ENCODE results near the gene INHBC. TPM values are rescaled to one million over a fixed set of nuclear protein-coding genes. Genes with fewer than 3 reads are reported as not detected.
A peak's percentile ranks its signal among the peaks of the same experiment; 100 is the strongest.
"Not testable (repeated sequence)": the region's sequence is repeated elsewhere in the genome, so short reads cannot be mapped to it uniquely, and the experiment has no call there.

Gene INHBC
- total RNA-seq, 3 donors from 2014 or later, result 0.14 to 0.15 TPM; not detected in 1

DNA sequence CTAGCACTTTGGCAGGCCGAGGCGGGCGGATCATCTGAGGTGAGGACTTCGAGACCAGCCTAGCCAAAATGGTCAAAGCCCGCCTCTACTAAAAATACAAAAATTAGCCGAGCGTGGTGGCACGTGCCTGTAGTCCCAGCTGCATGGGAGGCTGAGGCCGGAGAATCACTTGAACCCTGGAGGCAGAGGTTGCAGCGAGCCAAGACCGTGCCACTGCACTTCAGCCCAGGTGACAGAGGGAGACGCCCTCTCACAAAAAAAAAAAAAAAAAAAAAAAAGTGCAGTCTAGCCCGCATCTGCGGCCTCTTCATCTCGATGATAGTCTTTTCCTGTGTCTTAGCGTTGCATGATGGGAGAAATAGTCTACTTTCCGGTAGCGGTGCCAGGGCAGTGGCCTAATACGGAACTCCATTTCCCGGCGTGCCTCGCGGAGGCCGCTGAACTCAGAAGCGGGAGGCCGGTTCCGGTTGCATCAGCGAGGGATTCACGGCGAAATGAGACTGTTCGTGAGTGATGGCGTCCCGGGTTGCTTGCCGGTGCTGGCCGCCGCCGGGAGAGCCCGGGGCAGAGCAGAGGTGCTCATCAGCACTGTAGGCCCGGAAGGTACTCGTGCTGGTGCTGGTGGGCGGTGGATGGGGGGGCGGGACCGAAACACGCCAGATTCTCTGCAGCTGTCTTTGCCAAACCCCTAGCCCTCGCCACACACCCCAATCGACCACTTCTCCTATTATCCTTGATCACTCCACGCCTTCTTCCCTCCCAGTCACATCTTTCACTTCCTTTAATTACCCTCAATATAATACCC lies 53.2 kb downstream of the INHBC start, which contains the start of gene MARS1:
TSS of gene MARS1 (plus strand) at position 472 of the 805 bp plus-strand sequence. CDS start at position 495, 23 bp downstream.
- DNase-seq, result peak; percentile 87
- Mint-ChIP-seq H3K4me3 (peak within 1 kb of the TSS; percentile 98), H3K4me1 (ENCODE audit: low read depth) (peaks cover 35% of the 10 kb centered on the region), H3K36me3 (ENCODE audit: insufficient read depth) (peaks cover 33% of the 10 kb centered on the region), H3K9me3 (no peaks in the 10 kb centered on the region), H3K27me3 (ENCODE audit: low read depth) (no peaks in the 10 kb centered on the region)
- peak; percentile 98 to 99 for ATAC-seq

- DNase-seq (no peak), ATAC-seq (peak; percentile 5 to 10)
- Mint-ChIP-seq H3K4me3 (peak overlapping the region; percentile 98), H3K4me1 (ENCODE audit: low read depth) (peaks cover 30% of the 10 kb centered on the region), H3K27me3 (ENCODE audit: low read depth) (no peaks in the 10 kb centered on the region), H3K36me3 (ENCODE audit: insufficient read depth) (peaks cover 31% of the 10 kb centered on the region), H3K9me3 (no peaks in the 10 kb centered on the region)
These were observed 54.0 kb downstream of the INHBC start for GRCh38 chr12:57488402-57489156.

DNA sequence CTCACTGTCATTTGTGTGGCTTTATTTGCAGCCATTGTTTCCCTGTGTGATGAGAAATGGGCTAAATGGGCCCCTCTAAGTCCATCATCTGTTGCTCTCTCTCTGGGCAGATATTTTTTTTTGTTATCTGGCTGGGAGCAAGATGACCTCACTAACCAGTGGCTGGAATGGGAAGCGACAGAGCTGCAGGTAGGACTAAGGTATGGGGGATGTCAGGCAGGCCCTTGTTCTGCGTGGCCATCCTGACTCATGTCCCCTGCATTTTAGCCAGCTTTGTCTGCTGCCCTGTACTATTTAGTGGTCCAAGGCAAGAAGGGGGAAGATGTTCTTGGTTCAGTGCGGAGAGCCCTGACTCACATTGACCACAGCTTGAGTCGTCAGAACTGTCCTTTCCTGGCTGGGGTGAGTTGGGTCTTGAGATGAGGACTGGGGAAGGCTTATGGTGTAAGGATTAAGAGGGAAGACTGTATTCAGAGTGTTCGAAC lies 54.6 kb downstream of the INHBC start:
- H3K9me3 Mint-ChIP-seq, result no peaks in the 10 kb centered on the region
- peak overlapping the region; percentile 98 for H3K4me3 Mint-ChIP-seq
- peaks cover 30% of the 10 kb centered on the region for H3K4me1 Mint-ChIP-seq (ENCODE audit: low read depth)
- H3K36me3 Mint-ChIP-seq (ENCODE audit: insufficient read depth), result peaks cover 31% of the 10 kb centered on the region
- DNase-seq (no peak), ATAC-seq (no peak)
- H3K27me3 Mint-ChIP-seq (ENCODE audit: low read depth), result no peaks in the 10 kb centered on the region

GRCh38 chr12:57490126-57490525 lies 55.5 kb downstream of the INHBC start:
- ATAC-seq (no peak), DNase-seq (no peak)
- H3K4me1 Mint-ChIP-seq (ENCODE audit: low read depth), result peaks cover 30% of the 10 kb centered on the region
- peak overlapping the region; percentile 98 for H3K4me3 Mint-ChIP-seq
- H3K36me3 Mint-ChIP-seq (ENCODE audit: insufficient read depth), result peaks cover 34% of the 10 kb centered on the region
- H3K27me3 Mint-ChIP-seq (ENCODE audit: low read depth), result no peaks in the 10 kb centered on the region
- H3K9me3 Mint-ChIP-seq, result no peaks in the 10 kb centered on the region

DNA sequence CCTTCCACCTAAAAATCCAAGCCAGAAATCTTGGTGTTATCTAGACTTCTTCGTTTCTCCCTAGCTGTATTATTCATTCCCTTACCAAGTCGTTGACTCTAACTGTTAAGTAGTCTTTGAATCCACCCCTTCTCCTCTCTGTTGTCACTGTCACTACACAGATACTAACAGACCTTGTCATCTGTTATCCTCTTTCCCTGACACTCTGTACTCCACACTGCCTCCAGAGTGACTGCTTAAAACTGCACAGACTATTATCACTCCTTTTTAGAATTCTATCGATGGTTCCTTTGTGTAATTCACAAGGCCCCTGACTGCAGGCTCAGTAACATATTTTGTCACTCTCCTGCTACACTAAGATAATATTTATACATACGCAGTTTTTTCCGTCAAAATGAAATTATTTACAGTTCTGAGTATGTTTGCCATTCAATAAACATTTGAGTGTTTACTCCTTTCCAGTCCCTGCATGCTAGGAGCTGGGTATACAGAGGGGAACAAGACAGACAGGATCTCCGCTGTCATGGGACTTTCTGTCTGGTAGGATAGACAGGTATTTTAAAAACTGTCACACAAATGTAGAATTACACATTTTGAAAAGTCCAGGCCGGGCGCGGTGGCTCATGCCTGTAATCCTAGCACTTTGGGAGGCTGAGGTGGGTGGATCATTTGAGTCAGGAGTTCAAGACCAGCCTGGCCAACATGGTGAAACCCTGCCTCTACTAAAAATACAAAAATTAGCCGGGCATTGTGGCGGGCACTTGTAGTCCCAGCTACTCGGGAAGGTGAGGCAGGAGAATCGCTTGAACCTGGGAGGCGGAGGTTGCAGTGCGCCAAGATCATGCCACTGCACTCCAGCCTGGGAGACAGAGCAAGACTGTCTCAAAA lies 57.1 kb downstream of the INHBC start:
- ATAC-seq (no peak), DNase-seq (no peak)
- no peaks in the 10 kb centered on the region for H3K27me3 Mint-ChIP-seq (ENCODE audit: low read depth)
- no peaks in the 10 kb centered on the region for H3K9me3 Mint-ChIP-seq
- H3K4me3 Mint-ChIP-seq, result peak overlapping the region; percentile 59
- H3K4me1 Mint-ChIP-seq (ENCODE audit: low read depth), result peaks cover 30% of the 10 kb centered on the region
- peaks cover 38% of the 10 kb centered on the region for H3K36me3 Mint-ChIP-seq (ENCODE audit: insufficient read depth)

GRCh38 chr12:57495051-57495701 lies 60.6 kb downstream of the INHBC start:
- H3K9me3 Mint-ChIP-seq; ATAC-seq; DNase-seq; H3K4me3 Mint-ChIP-seq; H3K27me3 Mint-ChIP-seq (ENCODE audit: low read depth): not testable (repeated sequence)
- Mint-ChIP-seq H3K4me1 (ENCODE audit: low read depth) (peaks cover 15% of the 10 kb centered on the region), H3K36me3 (ENCODE audit: insufficient read depth) (peaks cover 43% of the 10 kb centered on the region)

- Mint-ChIP-seq H3K36me3 (ENCODE audit: insufficient read depth) (peaks cover 48% of the 10 kb centered on the region), H3K27me3 (ENCODE audit: low read depth) (no peaks in the 10 kb centered on the region), H3K4me3 (no peak overlapping the region), H3K4me1 (ENCODE audit: low read depth) (peaks cover 8% of the 10 kb centered on the region), H3K9me3 (no peaks in the 10 kb centered on the region)
- DNase-seq, result no peak
- ATAC-seq, result peak; percentile 23 to 38
These were observed 62.2 kb downstream of the INHBC start for GRCh38 chr12:57496822-57497221.

- DNase-seq, result no peak
- no peak overlapping the region for H3K4me3 Mint-ChIP-seq
- peaks cover 52% of the 10 kb centered on the region for H3K36me3 Mint-ChIP-seq (ENCODE audit: insufficient read depth)
- no peaks in the 10 kb centered on the region for H3K9me3 Mint-ChIP-seq
- H3K27me3 Mint-ChIP-seq (ENCODE audit: low read depth), result no peaks in the 10 kb centered on the region
- peaks cover 8% of the 10 kb centered on the region for H3K4me1 Mint-ChIP-seq (ENCODE audit: low read depth)
- ATAC-seq, result no peak
These were observed 62.9 kb downstream of the INHBC start for GRCh38 chr12:57497223-57498131.

GRCh38 chr12:57498132-57498502 lies 63.5 kb downstream of the INHBC start:
- Mint-ChIP-seq H3K4me1 (ENCODE audit: low read depth) (peaks cover 6% of the 10 kb centered on the region), H3K4me3 (no peak overlapping the region), H3K9me3 (no peaks in the 10 kb centered on the region), H3K36me3 (ENCODE audit: insufficient read depth) (peaks cover 46% of the 10 kb centered on the region), H3K27me3 (ENCODE audit: low read depth) (no peaks in the 10 kb centered on the region)
- DNase-seq (no peak), ATAC-seq (no peak)

GRCh38 chr12:57498571-57498970 lies 64.0 kb downstream of the INHBC start:
- H3K36me3 Mint-ChIP-seq (ENCODE audit: insufficient read depth), result peaks cover 46% of the 10 kb centered on the region
- no peaks in the 10 kb centered on the region for H3K27me3 Mint-ChIP-seq (ENCODE audit: low read depth)
- H3K9me3 Mint-ChIP-seq, result no peaks in the 10 kb centered on the region
- ATAC-seq (no peak), DNase-seq (no peak)
- H3K4me1 Mint-ChIP-seq (ENCODE audit: low read depth), result peaks cover 6% of the 10 kb centered on the region
- no peak overlapping the region for H3K4me3 Mint-ChIP-seq

GRCh38 chr12:57500213-57500612 lies 65.6 kb downstream of the INHBC start:
- Mint-ChIP-seq H3K4me1 (ENCODE audit: low read depth) (peaks cover 6% of the 10 kb centered on the region), H3K36me3 (ENCODE audit: insufficient read depth) (peaks cover 52% of the 10 kb centered on the region), H3K4me3 (no peak overlapping the region), H3K9me3 (no peaks in the 10 kb centered on the region), H3K27me3 (ENCODE audit: low read depth) (no peaks in the 10 kb centered on the region)
- DNase-seq (no peak), ATAC-seq (no peak)
